HG02943 (cell line): ENCODE data around the gene RAB43.
"Not testable (repeated sequence)": the region's sequence is repeated elsewhere in the genome, so short reads cannot be mapped to it uniquely, and the experiment has no call there.

Experiments
- ATAC-seq: cut with Tn5 transposase; IDR thresholded peaks from one replicate; pipeline ENCODE4 v1.9.1; 2021; ENCODE audit warnings: mild to moderate bottlenecking, low read depth, moderate library complexity; ENCODE audit not compliant: unreplicated experiment

RAB43 gene

DNA sequence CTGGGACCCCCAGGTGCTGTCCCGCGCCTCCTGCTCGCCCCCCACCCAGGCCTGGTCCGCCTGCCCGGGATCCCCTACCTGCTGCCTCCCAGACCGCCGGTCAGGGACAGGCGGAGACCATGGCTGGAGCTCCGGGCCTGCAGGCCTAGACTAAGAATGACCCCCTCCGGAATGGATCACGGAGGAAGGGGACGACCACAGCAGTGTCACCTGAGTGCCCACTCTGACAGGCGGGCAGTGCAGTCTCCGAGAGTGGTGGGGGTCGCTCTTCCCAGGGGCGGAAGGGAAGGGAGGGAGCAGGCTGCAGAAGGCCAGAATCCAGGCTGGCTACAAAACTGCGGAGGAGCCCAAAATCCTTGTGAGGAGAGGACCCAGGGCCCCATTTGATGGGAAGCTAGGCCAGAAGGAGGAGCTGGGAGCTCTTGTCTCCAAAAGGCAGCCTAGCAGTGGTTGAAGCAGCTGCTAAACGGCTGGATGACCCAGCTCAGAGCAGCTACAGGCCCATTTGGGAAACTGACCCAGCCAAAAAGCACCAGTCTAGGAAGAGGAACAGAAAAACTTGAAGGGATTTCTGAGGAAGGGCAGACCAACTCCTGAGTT lies 908 bp upstream of the RAB43 start:
- no peak for ATAC-seq

DNA sequence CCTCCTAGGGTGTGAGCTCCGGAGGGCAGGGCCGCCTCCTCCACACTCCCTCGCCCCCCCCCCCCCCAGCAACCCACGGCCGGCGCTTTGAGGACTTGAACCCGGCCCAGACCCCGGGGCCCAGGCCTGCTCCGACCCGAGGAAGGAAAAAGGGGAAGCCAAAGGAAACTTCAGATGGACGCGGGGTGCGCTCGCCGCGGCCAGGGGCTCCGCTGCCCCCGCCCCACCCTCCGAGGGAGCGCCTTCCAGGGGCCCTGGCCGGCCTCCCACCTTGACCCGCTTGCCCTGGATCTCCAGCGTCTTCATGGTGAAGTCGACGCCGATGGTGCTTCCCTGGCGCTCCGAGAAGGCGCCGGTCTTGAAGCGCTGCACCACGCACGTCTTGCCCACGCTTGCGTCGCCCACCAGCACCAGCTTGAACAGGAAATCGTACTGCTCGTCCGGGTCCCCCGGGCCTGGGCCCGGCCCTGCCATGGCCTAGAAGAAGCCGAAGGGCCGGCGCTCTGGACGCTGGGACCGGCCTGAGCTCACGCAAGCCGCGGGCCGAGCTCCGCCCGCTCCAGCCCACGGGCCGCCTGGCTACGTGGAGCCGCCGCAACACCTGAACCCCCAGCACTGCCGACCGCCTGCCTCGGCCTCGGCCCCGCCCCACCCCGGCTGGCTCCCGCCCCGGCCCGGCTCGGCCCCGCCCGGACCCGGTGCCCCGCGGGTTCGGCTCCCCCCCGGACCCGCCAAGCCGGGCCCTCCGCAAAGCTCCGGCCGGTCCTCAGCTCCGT lies 400 bp downstream of the RAB43 start:
- ATAC-seq, result no peak

DNA sequence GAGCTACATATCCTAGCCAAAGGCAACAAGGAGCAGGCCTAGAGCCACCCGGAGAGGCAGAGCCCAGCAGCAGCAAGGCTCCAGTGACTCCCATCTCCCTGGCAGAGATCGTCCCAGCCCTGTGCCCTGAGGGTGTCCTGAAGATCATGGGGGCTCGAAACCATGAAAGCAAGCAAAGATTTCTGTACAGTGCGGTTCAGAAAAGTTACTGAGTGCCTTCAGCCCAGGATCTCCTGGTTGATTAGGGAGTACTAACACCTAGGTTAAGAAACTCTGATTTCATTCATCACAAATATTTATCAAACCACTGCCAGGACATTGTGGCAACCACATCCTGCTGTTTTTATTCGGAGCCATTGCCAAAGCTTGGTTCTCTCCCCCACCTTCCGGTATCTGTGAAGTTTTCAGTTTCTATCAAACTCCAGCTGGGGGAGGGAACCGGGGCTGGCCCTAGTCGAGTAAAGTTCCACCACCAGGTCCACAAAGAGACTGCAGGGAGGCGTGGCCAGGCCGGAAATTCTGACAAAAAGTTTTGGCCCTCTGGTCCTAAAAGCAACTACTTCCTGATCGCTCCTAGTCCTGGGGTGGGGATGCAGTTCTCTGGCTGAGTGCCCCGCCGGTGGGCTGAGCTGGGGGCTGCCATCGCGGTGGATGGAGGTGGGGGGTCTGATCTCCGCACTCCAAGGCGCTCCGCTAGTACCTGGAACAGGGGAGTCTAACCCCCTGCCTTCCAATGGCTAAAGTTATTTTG lies 1.2 kb downstream of the RAB43 start:
- peak; percentile 64 for ATAC-seq

DNA sequence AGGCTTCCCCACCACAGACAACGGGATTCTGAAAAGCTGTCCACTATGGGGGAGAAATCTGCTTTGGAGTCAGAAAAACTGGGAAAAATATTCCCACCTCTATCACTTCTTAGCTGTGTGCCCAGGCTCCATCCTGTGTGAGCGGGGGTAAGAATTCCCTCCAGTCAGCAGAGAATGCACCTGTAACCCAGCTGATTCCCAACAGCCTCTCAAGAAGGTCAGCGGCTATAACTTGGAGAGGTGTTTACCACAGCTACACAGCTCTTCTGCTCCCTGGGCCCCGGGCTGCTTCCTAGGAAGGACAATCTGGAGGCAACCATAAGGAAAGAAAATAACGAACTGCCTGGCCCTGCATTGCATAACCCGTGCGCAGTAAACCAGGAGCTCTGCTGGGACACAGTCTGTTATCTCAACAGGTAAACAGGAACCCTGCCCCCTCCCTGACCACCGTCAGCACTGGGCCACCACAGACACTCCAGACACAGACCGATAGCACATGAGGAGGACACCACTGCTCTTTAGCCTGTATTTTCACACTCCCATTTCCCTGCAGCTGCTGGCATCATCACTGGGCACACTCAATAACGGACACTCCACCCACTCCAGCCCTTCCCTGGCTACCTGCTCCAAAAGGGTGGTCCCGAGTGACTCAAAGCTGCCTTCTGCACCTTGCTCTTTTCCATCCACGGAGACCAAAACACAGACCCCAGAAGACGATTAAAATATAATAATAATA lies 2.1 kb downstream of the RAB43 start:
- ATAC-seq, result no peak

DNA sequence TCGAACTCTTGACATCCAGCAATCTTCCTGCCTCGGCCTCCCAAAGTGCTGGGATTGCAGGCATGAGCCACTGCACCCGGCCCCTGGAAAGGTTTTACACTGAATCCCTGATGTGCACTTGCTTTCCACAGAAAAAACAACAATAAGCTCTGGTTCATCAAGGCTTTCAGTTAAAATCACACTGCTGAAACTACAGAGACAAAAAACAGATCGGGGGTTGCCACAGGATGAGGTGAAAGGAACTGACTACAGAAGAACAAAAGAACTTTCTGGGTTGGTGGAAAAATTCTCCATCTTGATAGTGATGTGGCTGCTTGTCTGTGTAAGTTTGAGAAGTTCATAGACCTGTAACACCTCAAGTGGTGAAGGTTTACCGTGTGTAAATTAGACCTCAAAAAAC lies 2.9 kb downstream of the RAB43 start:
- ATAC-seq, result no peak

DNA sequence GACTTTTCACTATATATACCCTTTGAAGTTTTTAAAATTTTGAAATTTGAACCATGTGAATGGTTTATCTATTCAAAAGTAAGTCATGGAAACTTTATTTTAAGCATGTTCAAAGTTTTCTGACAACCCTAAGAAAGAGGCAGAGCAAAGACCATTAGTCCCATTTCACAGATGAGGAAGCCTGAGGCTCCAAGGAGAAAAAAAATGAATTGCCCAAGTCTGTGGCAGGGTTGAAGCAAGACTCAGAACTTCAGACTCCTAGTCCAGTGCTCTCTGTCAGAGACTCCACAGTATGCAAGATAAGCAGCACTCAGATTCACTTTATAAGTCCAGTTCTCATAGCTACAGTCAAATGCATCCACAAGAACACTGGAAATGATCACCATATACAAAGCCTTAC lies 4.5 kb downstream of the RAB43 start:
- ATAC-seq, result no peak

DNA sequence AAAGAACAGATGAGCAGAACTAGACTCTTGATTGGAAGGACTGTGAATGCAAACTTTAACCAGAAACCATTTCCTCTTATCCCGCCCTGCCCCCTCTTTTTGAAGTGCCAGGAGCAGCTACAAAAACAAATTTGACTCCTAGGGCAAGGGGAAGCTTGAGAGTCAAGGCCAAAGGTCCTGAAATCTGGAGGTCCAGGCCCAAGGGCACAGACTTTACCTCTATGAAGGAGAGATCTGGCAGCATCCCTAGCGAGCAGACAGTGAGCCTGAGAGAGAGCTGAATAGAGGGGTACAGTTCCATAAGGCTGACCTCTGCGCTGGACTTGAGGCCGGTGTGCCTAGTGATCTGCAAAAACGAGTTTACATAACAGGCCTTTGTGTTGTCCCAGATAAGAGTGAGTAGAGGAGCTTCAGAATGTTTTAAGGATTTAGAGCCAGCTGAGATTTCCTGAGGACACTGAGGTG lies 5.1 kb downstream of the RAB43 start:
- ATAC-seq, result no peak

DNA sequence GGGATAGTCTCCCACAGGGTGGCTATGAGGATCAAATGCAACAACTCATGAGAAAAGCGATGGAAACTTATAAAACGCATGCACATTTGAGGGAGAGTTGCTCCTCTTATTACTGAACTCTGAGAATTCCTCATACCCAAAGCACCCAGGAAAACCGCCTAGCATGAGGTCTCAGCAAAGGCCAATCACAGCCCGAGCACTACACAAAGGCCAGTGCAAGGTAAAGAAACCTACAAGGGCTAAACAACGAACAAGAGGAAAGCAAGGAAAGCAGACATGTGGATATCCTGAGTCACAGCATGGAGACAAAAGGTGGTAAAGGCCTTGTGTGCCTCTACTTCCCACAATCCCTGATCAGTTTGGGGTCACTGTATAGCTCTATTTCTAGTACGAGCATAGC lies 7.1 kb downstream of the RAB43 start:
- no peak for ATAC-seq

DNA sequence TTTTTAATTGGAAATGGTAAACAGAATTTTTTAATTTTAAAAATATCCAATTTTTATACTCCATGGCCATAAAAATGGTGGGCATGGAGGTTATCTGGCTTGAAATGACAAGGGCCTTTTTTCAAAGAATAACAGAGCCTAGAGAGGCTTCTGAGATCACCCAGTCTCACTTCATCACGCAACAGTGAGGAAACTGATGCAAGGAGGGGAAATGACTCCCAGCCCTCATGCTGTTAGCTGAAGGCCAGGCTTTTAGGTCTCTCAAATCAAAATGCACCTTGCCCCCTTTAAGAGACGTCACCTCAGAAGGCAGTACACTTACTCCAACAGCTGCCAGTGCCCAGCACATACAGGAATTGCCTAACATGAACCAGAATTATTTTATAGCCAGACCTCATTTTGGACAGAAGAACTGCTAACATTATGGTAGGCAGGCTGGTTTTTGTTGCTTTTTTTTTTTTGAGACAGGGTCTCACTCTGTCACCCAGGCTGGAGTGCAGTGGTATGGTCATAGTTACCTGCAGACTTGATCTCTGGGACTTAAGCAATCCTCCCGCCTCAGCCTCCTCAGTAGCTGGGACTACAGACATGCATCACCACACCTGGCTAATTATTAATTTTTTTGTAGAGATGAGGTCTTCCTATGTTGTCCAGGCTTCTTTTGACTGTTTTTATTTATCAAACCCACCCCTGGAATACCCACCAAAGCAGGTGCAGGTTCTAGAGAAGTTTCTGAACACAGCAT lies 9.1 kb downstream of the RAB43 start:
- no peak for ATAC-seq

DNA sequence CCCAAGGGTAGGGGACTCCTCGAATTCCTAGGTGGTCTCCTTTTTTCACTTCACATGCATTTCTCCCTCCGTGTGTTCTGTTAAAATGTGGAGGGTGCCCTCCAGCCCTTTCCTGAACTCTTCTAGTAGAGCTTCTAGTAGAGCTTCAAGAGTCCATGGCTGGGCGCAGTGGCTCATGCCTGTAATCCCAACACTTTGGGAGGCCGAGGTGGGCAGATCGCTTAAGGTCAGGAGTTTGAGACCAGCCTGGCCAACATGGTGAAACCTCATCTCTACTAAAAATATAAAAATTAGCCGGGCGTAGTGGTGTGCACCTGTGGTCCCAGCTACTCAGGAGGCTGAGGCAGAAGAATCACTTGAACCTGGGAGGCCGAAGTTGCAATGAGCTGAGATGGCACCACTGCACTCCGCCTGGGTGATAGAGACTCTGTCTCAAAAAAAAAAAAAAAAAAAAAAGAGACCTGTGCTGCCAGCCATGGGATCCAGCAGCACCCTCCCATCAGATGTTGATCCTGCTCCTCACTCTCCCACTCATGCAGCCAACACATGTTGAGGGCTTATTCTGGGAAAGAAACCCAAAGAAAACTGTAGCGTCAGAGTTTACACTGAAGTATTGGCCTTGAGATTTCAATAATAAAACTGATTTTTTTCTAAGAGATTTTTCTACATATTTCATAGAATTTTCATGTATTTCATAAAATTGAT lies 10.4 kb downstream of the RAB43 start:
- ATAC-seq, result not testable (repeated sequence)

DNA sequence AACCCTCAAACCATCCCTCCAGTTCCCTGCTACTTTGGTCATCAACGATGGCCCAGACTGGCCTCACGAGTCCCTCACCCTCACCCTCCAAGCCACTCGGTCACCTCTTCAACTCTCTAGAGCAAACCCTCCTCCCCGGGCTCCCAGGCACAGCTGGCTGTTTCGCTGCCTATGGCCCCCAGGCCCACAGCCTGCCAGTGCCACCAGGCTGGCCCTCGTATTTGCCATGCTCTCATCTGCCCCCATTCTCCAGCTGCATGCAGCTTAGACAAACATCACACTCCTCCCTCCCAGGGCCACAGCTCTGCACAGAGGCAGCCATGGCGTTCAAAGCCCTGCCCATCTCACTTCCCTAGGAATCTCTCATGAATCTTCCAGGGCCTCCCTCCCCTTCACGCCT lies 13.8 kb downstream of the RAB43 start:
- no peak for ATAC-seq

DNA sequence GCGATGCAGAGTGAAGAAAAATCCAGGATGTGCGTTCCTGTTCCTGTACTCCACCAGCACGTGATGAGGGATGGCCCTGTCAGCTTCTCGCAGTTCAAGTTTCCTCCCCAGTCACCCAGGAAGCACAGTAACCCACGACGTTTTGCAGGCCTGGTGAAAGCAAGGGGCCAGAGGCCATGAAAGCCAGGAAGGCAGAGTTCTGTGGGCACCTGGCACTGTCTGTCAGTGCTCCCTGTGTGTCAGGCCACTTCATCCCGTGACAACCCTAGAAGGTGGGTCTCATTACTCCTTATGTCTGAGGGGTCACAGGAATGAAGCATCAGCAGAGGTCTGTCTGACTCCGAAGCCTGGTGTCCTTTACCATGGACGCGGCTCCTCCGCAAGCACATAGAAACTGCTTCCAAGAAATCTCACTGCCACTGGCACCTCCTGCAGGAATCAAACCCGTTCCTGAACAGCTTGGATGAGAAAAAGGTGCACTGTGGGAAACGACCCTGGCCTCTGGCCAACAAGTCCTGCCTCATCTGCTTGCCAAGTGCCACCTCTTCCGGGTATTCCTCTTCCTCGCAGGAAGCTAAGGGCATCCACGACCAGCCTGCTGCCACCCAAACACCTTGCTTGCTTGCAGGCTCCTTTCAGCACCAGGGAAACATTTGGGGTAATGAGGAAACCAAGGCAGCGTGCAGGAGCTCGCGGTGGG lies 14.6 kb downstream of the RAB43 start:
- no peak for ATAC-seq

DNA sequence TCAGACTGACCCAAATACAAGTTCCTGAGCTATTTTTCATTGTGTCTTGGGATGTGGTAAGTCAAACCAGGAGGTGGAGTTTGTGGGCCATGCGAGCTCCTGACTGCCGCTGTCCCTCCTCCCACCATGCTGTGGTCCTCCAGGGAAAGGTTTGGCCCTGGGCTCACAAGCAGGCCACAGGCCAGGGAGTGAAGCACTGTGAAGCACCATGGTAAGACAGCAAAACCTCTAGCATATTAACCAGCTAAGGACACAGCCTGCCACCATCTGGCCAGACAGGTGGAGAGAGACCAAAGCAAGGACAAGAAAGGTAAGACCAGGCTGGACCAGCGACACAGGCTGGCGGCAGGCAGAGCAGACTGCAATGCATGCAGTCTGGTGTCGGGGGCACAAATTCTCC lies 15.3 kb downstream of the RAB43 start:
- ATAC-seq, result no peak

DNA sequence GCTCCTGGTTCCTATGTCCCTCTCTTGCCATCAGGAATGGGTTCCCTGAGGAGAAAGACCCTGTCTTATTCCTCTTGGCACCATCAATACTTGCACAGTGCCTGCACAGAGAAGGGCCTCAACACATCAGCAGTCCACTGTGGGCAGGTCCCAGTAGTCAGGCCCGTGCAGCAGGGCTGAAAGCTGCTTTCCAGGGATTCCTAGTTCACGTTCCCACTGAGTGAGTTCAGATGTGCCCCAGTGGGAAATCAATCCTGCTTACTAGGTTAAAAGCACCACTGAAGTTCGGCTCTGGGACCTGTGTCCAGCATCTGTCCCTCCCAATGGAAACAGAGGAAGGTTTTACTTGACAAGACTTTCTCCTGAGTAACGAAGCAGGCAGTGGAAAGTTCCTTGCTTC lies 15.7 kb downstream of the RAB43 start:
- ATAC-seq, result no peak

DNA sequence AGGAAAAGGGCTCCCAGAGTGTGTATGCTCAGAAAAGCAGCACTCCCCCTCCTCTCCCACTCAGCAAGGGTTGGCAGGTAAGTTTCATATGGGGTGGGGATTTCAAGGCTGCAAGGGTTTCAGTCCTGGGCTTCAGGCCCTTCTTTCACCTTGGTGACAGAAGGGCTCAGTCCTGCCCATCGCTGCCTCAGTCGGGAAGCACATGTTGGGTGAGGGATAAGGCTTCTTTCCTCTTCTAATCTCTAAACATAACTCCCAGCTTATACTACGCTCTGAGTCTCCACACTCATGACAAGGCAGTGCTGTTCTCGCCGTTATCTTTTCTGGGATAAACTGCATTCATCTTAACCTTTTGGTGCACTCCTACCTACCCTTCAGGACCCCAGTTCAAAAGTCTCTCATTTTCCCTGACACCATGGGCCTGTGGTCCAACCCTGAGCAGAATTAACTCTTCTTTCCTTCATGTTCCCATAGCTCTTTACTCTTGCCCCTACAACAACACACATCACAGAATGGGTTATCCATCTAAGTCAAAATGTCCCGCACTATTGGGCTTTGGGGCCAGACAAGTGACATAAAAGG lies 17.0 kb downstream of the RAB43 start:
- ATAC-seq, result no peak

DNA sequence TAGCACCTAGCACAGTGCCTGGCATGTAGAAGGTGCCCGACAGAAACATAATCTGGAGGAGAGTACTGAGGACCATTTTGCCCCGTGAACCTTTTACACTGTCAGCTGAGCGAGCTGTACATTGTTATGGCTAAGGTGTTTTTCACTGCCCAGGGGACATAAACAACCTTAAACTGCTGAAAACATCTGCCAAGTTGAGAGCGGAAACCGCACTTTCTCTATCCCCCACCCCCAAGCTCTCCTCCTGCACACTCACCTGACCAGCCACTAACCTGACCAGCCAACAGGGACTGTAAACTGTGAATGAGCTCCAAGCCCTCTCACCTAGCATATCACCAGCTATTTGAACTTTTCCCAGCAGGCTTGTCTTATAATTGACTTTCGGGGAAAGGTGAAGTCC lies 17.6 kb downstream of the RAB43 start:
- no peak for ATAC-seq

DNA sequence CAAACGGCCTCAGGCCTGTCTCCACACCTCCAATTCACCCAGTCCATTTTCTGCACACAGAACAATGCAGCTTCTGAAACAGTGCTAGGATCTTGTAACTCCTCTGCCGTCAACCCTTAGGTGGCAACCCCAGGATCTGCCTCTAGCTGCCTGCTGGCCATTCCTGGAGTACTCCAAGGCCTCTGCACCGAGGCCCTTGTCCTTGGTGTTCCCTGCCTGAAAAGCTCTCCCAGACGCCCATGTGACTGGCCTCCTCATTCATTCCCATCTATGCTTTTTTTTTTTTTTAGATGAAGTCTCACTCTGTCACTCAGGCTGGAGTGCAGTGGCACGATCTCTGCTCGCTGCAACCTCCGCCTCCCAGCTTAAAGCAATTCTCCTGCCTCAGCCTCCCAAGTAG lies 18.3 kb downstream of the RAB43 start:
- no peak for ATAC-seq

DNA sequence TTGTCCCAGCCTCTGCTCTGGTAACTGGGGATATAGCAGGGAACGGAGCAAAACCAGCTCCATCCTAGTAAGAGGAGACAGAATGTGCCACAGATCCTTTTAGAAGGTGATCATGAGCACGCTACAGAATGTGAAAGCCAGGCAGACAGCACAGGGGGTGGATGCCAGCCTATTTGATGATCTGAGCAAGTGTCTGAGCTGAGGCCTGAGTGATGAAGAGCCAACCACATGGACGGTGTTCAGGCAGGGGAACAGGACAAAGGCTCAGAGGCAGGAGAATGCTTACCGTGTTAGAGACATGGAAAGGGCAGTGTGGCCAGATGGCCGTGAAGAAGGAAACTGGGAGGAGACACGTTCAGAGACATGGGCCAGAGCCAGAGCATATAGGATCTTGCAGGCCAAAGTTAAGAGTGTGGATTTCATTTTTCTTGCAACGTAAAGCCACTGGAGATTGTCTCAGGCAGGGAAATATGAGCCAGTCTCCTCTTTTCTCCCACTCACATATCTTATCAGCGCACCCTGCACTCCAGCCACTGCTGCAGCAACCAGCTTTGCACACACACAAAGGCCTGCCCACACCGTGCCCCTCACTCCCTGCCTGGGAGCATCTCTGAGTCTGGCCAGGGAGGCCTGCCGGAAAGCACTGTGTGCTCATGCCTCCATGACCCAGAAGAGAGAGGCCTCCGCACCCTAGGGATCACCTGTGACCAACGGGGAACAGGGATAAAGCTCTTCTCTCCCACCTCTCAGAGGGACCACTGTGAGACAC lies 20.1 kb downstream of the RAB43 start:
- ATAC-seq, result no peak
